Smooth muscle cell (in vitro differentiated cells): Measurements from ENCODE around the gene FBXO42. TPM values are rescaled to one million over a fixed set of nuclear protein-coding genes. Genes with fewer than 3 reads are reported as not detected.

ENCODE experiments used
- DNase-seq: peaks from one replicate; lab custom pipeline; 2025; ENCODE audit not compliant: unreplicated experiment; lab: John Stamatoyannopoulos, UW
- H2AFZ ChIP-seq: fragments of 200-600 bp; sonication (generic); 2 replicates; pipeline ENCODE4 v1.6.0; 2016; ENCODE audit warnings: antibody characterized with exemption, low read depth, mild to moderate bottlenecking
- H3F3A ChIP-seq: fragments of 200-600 bp; sonication (generic); 2 replicates; pipeline ENCODE4 v1.6.0; 2017; ENCODE audit warnings: antibody characterized with exemption, low read depth
- H3K27ac ChIP-seq: fragments of 200-600 bp; sonication (generic); 2 replicates; pipeline ENCODE4 v1.5.1; 2016; ENCODE audit warnings: low read depth, mild to moderate bottlenecking
- H3K27me3 ChIP-seq: fragments of 200-600 bp; sonication (generic); 2 replicates; pipeline ENCODE4 v1.6.1; 2016; ENCODE audit warnings: low read depth, mild to moderate bottlenecking
- H3K36me3 ChIP-seq: fragments of 200-600 bp; sonication (generic); 2 replicates; pipeline ENCODE4 v1.5.1; 2016; ENCODE audit warnings: low read depth
- H3K4me1 ChIP-seq: fragments of 200-600 bp; sonication (generic); 2 replicates; pipeline ENCODE4 v1.5.1; 2016; ENCODE audit warnings: low read depth
- H3K4me2 ChIP-seq: fragments of 200-600 bp; sonication (generic); 2 replicates; pipeline ENCODE4 v1.6.0; 2016; ENCODE audit warnings: mild to moderate bottlenecking
- H3K4me3 ChIP-seq: fragments of 200-600 bp; sonication (generic); 2 replicates; pipeline ENCODE4 v1.5.1; 2016; ENCODE audit warnings: mild to moderate bottlenecking
- H3K79me2 ChIP-seq: fragments of 200-600 bp; sonication (generic); 2 replicates; pipeline ENCODE4 v1.6.0; 2016; ENCODE audit warnings: low read depth, mild to moderate bottlenecking
- H3K9ac ChIP-seq: fragments of 200-600 bp; sonication (generic); 2 replicates; pipeline ENCODE4 v1.6.0; 2016; ENCODE audit warnings: low read depth
- H3K9me3 ChIP-seq: fragments of 200-600 bp; sonication (generic); replicated peaks from 2 replicates; pipeline ENCODE4 v1.5.1; 2016; ENCODE audit warnings: low read depth
- H4K20me1 ChIP-seq: fragments of 200-600 bp; sonication (generic); 2 replicates; pipeline ENCODE4 v1.6.0; 2016; ENCODE audit warnings: low read depth
- CTCF ChIP-seq: fragments of 200-600 bp; sonication (generic); IDR thresholded peaks from 2 replicates; pipeline ENCODE4 v1.5.1; 2017; ENCODE audit warnings: borderline replicate concordance, mild to moderate bottlenecking, antibody characterized with exemption; ENCODE audit not compliant: insufficient read depth, poor library complexity, severe bottlenecking
- WGBS: methylation state at CpG from one replicate; pipeline ENCODE4 v1.1.7; 2016; ENCODE audit warnings: low lambda C conversion rate; 5-methylcytosine and 5-hydroxymethylcytosine counted together
- polyA plus RNA-seq: library from polyadenylated mRNA; unstranded; fragments of >200 nt; fragmentation: Nextera tagmentation; extraction: Ambion mirVana; gene quantifications from 2 replicates; pipeline ENCODE4 v1.2.1, GENCODE V29; 2016
- total RNA-seq: library from RNA; depleted of rRNA; stranded (reverse); fragments of >200 nt; gene quantifications from 2 replicates; pipeline ENCODE4 v1.2.3, GENCODE V29; 2014

FBXO42 gene
- total and polyA plus RNA-seq, 2 experiments from 2014 or later = 14.7 to 22.6 TPM

- Histone ChIP-seq H3K4me2 (no peak overlapping the region), H3K27me3 (no peaks in the 10 kb centered on the region), H3K27ac (no peak overlapping the region), H3K9me3 (no peaks in the 10 kb centered on the region), H3K9ac (no peak overlapping the region), H3K4me1 (peaks cover 7% of the 10 kb centered on the region), H3F3A (no peaks in the 10 kb centered on the region), H4K20me1 (no peaks in the 10 kb centered on the region), H3K79me2 (peaks cover 4% of the 10 kb centered on the region), H3K4me3 (no peak overlapping the region), H2AFZ (no peak overlapping the region), H3K36me3 (no peaks in the 10 kb centered on the region)
- TF ChIP-seq CTCF = no peak
- DNase-seq = no peak
- 95% methylated on average over 3 of the region's 3 CpGs for WGBS
Observed at GRCh38 chr1:16356867-16357266, 4.6 kb upstream of the FBXO42 start.

- DNase-seq = no peak
- H3K9ac ChIP-seq = no peak overlapping the region
- H3F3A ChIP-seq = no peaks in the 10 kb centered on the region
- H3K27me3 ChIP-seq = no peaks in the 10 kb centered on the region
- no peaks in the 10 kb centered on the region for H3K36me3 ChIP-seq
- 91% methylated on average over 2 of the region's 2 CpGs for WGBS
- no peak overlapping the region for H3K4me3 ChIP-seq
- peaks cover 15% of the 10 kb centered on the region for H4K20me1 ChIP-seq
- H3K79me2 ChIP-seq = peaks cover 26% of the 10 kb centered on the region
- TF ChIP-seq CTCF = no peak
- no peak overlapping the region for H3K4me2 ChIP-seq
- no peaks in the 10 kb centered on the region for H3K9me3 ChIP-seq
- H3K27ac ChIP-seq = no peak overlapping the region
- H2AFZ ChIP-seq = no peak overlapping the region
- H3K4me1 ChIP-seq = peaks cover 12% of the 10 kb centered on the region
Observed at GRCh38 chr1:16354619-16355018, 2.3 kb upstream of the FBXO42 start.

GRCh38 chr1:16352842-16353535, 709 bp upstream of the FBXO42 start:
- 69% methylated on average over 11 of the region's 11 CpGs for WGBS
- Histone ChIP-seq H2AFZ (peak overlapping the region; percentile 79), H3K4me1 (peaks cover 18% of the 10 kb centered on the region), H3K9me3 (no peaks in the 10 kb centered on the region), H3K27ac (peak overlapping the region; percentile 93), H3K4me3 (peak overlapping the region; percentile 97), H3K36me3 (no peaks in the 10 kb centered on the region), H3K27me3 (no peaks in the 10 kb centered on the region), H3K9ac (peak overlapping the region; percentile 96), H3K4me2 (peak overlapping the region; percentile 94), H3K79me2 (peaks cover 40% of the 10 kb centered on the region), H3F3A (no peaks in the 10 kb centered on the region), H4K20me1 (peaks cover 31% of the 10 kb centered on the region)
- TF ChIP-seq CTCF = no peak
- DNase-seq = no peak
